Spleen (tissue), 11 donors: ENCODE data around the gene CENPT. TPM values are rescaled to one million over a fixed set of nuclear protein-coding genes. Genes with fewer than 3 reads are reported as not detected.
A peak's percentile ranks its signal among the peaks of the same experiment; 100 is the strongest.

Experiments used
- DNase-seq: peaks from one replicate; pipeline ENCODE4 v3.0.0-alpha.2; 2020
- H3K27ac ChIP-seq, 8 donors: fragments of 200-600 bp; sonication (generic) in 7 of 8; 1 replicate in 4 of 8; 2 replicates in 4 of 8; pipeline versions ENCODE4 v1.5.0 to v1.8.0; 2016 to 2021; ENCODE audit warnings: inconsistent platforms in 4 of 8, mild to moderate bottlenecking in 4 of 8, moderate library complexity in 1 of 8
- H3K27me3 ChIP-seq, 7 donors: fragments of 200-600 bp; sonication (generic) in 6 of 7; replicated peaks in 1 of 7; 1 replicate in 4 of 7; 2 replicates in 3 of 7; pipeline versions ENCODE4 v1.5.0 to v1.8.0; 2016 to 2021; ENCODE audit warnings: inconsistent platforms in 3 of 7, mild to moderate bottlenecking in 1 of 7
- H3K36me3 ChIP-seq, 6 donors: fragments of 200-600 bp; sonication (generic) in 5 of 6; 1 replicate in 4 of 6; 2 replicates in 2 of 6; pipeline versions ENCODE4 v1.5.0 to v1.8.0; 2016 to 2021; ENCODE audit warnings: inconsistent platforms in 2 of 6
- H3K4me1 ChIP-seq, 6 donors: fragments of 200-600 bp; sonication (generic) in 5 of 6; 1 replicate in 3 of 6; 2 replicates in 3 of 6; pipeline versions ENCODE4 v1.5.0 to v1.8.0; 2016 to 2021; ENCODE audit warnings: inconsistent platforms in 3 of 6
- H3K4me3 ChIP-seq, 8 donors: fragments of 200-600 bp; sonication (generic) in 7 of 8; 1 replicate in 4 of 8; 2 replicates in 4 of 8; pipeline versions ENCODE4 v1.5.0 to v1.8.0; 2016 to 2021; ENCODE audit warnings: inconsistent platforms in 4 of 8, mild to moderate bottlenecking in 4 of 8, moderate library complexity in 2 of 8
- H3K9me3 ChIP-seq, 8 donors: fragments of 200-600 bp; sonication (generic) in 7 of 8; 1 replicate in 4 of 8; 2 replicates in 4 of 8; pipeline versions ENCODE4 v1.5.0 to v1.8.0; 2016 to 2021; ENCODE audit warnings: inconsistent platforms in 4 of 8
- CTCF ChIP-seq, 11 experiments: fragments of 200-600 bp in 7 of 11; fragments of 450-650 bp in 4 of 11; sonication (generic) in 4 of 11; IDR thresholded peaks in 8 of 11; conservative IDR thresholded peaks in 3 of 11; 1 replicate in 7 of 11; 2 replicates in 4 of 11; pipeline versions ENCODE4 v1.4.0 to v1.8.0; 2016 to 2021; ENCODE audit warnings: antibody characterized with exemption in 11 of 11, inconsistent platforms in 4 of 11, mild to moderate bottlenecking in 1 of 11
- POLR2A ChIP-seq, 3 donors: fragments of 450-650 bp; IDR thresholded peaks; one replicate each; pipeline ENCODE4 v1.5.1; 2017; ENCODE audit warnings: antibody characterized with exemption in 3 of 3, mild to moderate bottlenecking in 1 of 3
- POLR2AphosphoS5 ChIP-seq, 3 donors: sonication (generic); formaldehyde crosslinking; IDR thresholded peaks; one replicate each; pipeline ENCODE4 v1.5.1; 2017; ENCODE audit warnings: antibody characterized with exemption in 3 of 3
- WGBS, 5 donors: extraction: QIAGEN DNeasy Blood & Tissue Kit in 3 of 5; methylation state at CpG; one replicate each; pipeline versions ENCODE4 v1.1.5 to v1.1.7; 2013 to 2018; 5-methylcytosine and 5-hydroxymethylcytosine counted together
- intact Hi-C: fragments of 100-400 bp; cut with DNase I; formaldehyde crosslinking; loops from one replicate; pipeline ENCODE4 v1.15.0; 2023; ENCODE audit warnings: low total_unique reads
- polyA plus RNA-seq, 3 donors: library from polyadenylated mRNA; stranded (reverse); fragments of 200-250 nt; gene quantifications; one replicate each; pipeline ENCODE4 v1.2.1, GENCODE V29; 2013
- total RNA-seq, 7 donors: library from RNA; depleted of rRNA in 3 of 7; stranded (reverse); fragments of >200 nt in 3 of 7; fragmentation: NEBNext Ultra II Directional in 4 of 7; extraction: Animal tissue kit (Norgen Biotek cat#: 25700) in 4 of 7; gene quantifications; one replicate each; pipeline versions ENCODE4 v1.1.0 to v1.2.1, GENCODE V29; 2016 to 2021
- donor health status: healthy with polysubstance abuse.
- donor health status: DM: no; HTN: no; CAD: no; lungs with moderate emphysema.
- donor health status: DM: no; HTN: no; CAD: no.
- donor health status: Bipolar disorder and iron deficiency.
- donor health status: healthy.
- donor health status: DM: no; HTN: no; CAD: no.
- donor health status: DM: yes; HTN: yes; CAD: no.

The CENPT gene
- total and polyA plus RNA-seq, 10 donors = 43.2 to 101 (median 53.4) TPM

- intact Hi-C loops = loop anchor here (10.0 kb wide), 2 partner anchors 52 to 282 kb away; partner anchors contain the start of gene RIPOR1
- H3K27ac ChIP-seq = peak overlapping the region; percentile 57 to 92 (median 81)
- H3K27me3 ChIP-seq = no peaks in the 10 kb centered on the region
- H3K9me3 ChIP-seq = no peaks in the 10 kb centered on the region
- DNase-seq = no peak
- H3K36me3 ChIP-seq = peaks cover 0 to 25% (median 0%) of the 10 kb centered on the region in 6 donors
- 34 to 38% (median 36%) methylated on average over 24 of the region's 24 CpGs for WGBS, 5 donors
- H3K4me3 ChIP-seq = peak overlapping the region; percentile 73 to 98 (median 86)
- peaks cover 34 to 51% (median 47%) of the 10 kb centered on the region in 6 donors for H3K4me1 ChIP-seq
- TF ChIP-seq POLR2A (IDR thresholded peaks at IDR 0.05) = no peak
- TF ChIP-seq CTCF (IDR thresholded peaks at IDR 0.05 in 8 of 11, conservative IDR thresholded peaks at IDR 0.05 in 3 of 11) = no peak
These were observed 40.3 kb downstream of the CENPT start for GRCh38 chr16:67807148-67807682.

GRCh38 chr16:67806428-67807147 lies 40.9 kb downstream of the CENPT start, which contains the start of the genes RANBP10 and TSNAXIP1:
RANBP10 (minus strand) TSS chr16:67806560; CDS start chr16:67806536, 24 bp downstream.
TSNAXIP1 (plus strand) TSS chr16:67806889; CDS start chr16:67807150, 261 bp downstream.
- peak within 1 kb of the TSS; percentile 73 to 98 (median 86) for H3K4me3 ChIP-seq
- peaks cover 0 to 31% (median 0%) of the 10 kb centered on the region in 6 donors for H3K36me3 ChIP-seq
- TF ChIP-seq POLR2AphosphoS5 (IDR thresholded peaks at IDR 0.05) (peak; percentile 92 to 93 (median 93)), CTCF (IDR thresholded peaks at IDR 0.05 in 8 of 11, conservative IDR thresholded peaks at IDR 0.05 in 3 of 11) (peak in 2 of 11 experiments; percentile 4 to 23), POLR2A (IDR thresholded peaks at IDR 0.05) (peak in 1 of 3 donors; percentile 77)
- H3K9me3 ChIP-seq = no peaks in the 10 kb centered on the region
- WGBS, 5 donors = 0 to 1% (median 0%) methylated on average over 27 to 54 of the region's 54 CpGs
- DNase-seq = peak; percentile 99
- H3K4me1 ChIP-seq = peaks cover 37 to 57% (median 53%) of the 10 kb centered on the region in 6 donors
- peak within 1 kb of the TSS; percentile 77 to 92 (median 82) for H3K27ac ChIP-seq
- intact Hi-C loops = loop anchor here (10.0 kb wide), 2 partner anchors 52 to 282 kb away; partner anchors contain the start of gene RIPOR1
- no peaks in the 10 kb centered on the region for H3K27me3 ChIP-seq

GRCh38 chr16:67805718-67806427 lies 41.6 kb downstream of the CENPT start:
- H3K4me1 ChIP-seq = peaks cover 43 to 64% (median 60%) of the 10 kb centered on the region in 6 donors
- intact Hi-C loops = loop anchor here (10.0 kb wide), 2 partner anchors 51 to 281 kb away; partner anchors contain the start of gene RIPOR1
- no peak for TF ChIP-seq POLR2AphosphoS5 (IDR thresholded peaks at IDR 0.05)
- TF ChIP-seq CTCF (IDR thresholded peaks at IDR 0.05 in 8 of 11, conservative IDR thresholded peaks at IDR 0.05 in 3 of 11) = no peak
- no peak for TF ChIP-seq POLR2A (IDR thresholded peaks at IDR 0.05)
- peaks cover 0 to 38% (median 3%) of the 10 kb centered on the region in 6 donors for H3K36me3 ChIP-seq
- H3K4me3 ChIP-seq = peak overlapping the region; percentile 73 to 98 (median 86)
- 1 to 2% (median 1%) methylated on average over 14 to 26 of the region's 26 CpGs for WGBS, 5 donors
- H3K27me3 ChIP-seq = no peaks in the 10 kb centered on the region
- H3K27ac ChIP-seq = peak overlapping the region; percentile 66 to 92 (median 82)
- peak; percentile 88 for DNase-seq
- H3K9me3 ChIP-seq = no peaks in the 10 kb centered on the region
